A172 (cell line): ENCODE measurements around the gene ELANE. TPM values are rescaled to one million over a fixed set of nuclear protein-coding genes. Genes with fewer than 3 reads are reported as not detected.

Experiments used
- DNase-seq: peaks from one replicate; pipeline ENCODE4 v3.0.0-alpha.2; 2015; ENCODE audit warnings: low spot score
- total RNA-seq: library from RNA; depleted of rRNA; stranded (reverse); fragments of >200 nt; shearing (Covaris generic); gene quantifications from 2 replicates; pipeline ENCODE4 v1.2.3, GENCODE V29; 2014; rRNA removed

The ELANE gene
- total RNA-seq: not detected in 2 replicates

DNA sequence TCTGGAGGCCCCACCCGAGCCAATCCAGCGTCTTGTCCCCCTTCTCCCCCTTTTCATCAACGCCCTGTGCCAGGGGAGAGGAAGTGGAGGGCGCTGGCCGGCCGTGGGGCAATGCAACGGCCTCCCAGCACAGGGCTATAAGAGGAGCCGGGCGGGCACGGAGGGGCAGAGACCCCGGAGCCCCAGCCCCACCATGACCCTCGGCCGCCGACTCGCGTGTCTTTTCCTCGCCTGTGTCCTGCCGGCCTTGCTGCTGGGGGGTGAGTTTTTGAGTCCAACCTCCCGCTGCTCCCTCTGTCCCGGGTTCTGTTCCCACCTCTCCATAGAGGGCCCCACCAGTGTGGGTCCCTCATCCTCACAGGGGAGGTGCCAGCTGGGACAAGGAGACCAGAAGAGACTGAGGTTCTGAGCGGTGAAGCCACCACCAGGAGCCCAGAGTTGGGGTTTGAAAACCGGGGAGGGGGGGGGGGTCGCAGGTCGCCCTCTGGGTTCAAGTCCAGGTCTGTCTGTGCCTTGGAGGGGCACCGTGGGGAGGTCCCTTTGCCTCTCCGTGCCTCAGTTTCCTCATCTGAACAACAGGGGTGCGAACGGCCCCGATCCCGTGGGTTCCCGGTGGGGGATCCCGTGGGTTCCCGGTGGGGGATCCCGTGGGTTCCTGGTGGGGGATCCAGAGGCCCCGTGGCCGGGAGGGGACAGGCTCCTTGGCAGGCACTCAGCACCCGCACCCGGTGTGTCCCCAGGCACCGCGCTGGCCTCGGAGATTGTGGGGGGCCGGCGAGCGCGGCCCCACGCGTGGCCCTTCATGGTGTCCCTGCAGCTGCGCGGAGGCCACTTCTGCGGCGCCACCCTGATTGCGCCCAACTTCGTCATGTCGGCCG lies at the start of gene ELANE:
Gene ELANE, plus strand, starts transcription at position 168 of the 878 bp plus-strand sequence. Its CDS starts 26 bp downstream, at position 194.
- no peak for DNase-seq

DNA sequence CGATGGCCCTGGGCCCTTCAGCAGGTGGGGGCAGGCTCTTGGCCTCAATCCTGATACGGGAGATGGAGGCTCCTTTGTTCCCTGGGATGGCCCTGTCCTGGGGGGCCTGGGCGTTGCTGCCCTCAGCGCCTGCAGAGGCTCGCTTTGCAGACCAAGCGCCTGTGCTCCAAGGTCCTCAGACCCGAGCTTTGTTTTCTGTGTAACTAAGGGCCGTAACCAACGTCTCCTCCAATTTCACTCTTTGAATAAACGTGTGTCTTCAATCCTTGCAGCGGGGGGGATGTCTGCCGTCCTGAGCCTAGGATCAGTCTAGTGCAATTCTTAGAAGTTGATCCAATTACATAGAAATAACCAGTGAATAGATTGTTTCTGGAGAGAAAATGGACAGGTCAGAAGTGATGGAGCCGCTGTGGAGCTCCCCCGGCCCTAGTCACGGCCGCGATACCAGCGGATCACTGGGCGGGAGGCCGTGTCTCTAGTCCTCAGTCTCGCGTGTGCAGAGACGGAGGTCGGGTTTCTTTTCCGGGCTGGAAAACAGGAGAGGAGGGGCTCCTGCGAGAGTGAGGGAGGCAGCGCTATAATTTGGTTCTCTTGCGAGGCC lies 49.5 kb upstream of the ELANE start:
- no peak for DNase-seq

DNA sequence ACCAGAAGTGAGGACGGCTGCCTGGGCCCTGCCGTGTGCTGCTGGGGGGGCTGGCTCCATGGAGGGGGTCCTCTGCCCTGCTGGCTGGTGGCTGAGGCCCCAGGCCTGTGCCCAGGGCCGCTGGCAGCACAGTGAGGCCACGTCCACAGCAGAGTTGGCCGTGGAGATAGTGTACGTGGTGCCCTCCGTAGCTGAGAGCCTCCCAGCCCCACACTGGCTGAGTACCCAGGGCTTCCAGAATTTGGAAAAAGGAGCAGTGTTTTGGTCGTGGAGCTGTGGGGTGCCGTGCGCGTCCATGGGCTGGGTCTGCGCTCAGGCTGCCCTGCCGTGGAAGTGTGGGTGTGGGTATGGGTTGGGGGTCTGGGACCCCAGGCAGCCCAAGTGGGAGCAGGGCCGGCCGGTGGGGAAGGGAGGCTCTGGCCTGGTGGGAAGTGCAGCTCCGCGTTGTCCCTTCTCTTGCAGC lies 49.0 kb upstream of the ELANE start:
- DNase-seq: no peak

DNA sequence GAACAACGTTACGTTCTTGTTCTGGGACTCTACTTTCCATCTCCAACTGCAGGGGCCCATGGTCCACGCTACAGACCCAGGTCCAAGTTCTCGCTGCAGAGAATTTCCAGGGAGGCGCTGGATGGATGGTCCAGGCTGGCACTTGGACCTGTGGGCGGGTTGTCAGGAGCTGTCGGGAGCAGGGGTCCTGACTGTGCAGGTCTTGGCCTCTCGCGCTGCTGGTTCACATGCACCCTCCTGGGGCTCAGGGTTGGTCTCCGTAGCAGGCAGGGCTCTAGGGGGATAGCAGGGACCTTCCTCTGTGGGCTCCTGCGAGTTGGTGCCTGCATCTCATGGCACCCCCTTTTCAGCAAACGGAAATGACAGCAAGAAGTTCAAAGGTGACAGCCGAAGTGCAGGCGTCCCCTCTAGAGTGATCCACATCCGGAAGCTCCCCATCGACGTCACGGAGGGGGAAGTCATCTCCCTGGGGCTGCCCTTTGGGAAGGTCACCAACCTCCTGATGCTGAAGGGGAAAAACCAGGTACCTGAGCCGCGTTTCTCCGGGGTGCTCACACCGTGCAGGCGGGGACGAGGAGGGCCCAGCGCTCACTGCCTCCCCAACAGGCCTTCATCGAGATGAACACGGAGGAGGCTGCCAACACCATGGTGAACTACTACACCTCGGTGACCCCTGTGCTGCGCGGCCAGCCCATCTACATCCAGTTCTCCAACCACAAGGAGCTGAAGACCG lies 48.3 kb upstream of the ELANE start:
- no peak for DNase-seq

DNA sequence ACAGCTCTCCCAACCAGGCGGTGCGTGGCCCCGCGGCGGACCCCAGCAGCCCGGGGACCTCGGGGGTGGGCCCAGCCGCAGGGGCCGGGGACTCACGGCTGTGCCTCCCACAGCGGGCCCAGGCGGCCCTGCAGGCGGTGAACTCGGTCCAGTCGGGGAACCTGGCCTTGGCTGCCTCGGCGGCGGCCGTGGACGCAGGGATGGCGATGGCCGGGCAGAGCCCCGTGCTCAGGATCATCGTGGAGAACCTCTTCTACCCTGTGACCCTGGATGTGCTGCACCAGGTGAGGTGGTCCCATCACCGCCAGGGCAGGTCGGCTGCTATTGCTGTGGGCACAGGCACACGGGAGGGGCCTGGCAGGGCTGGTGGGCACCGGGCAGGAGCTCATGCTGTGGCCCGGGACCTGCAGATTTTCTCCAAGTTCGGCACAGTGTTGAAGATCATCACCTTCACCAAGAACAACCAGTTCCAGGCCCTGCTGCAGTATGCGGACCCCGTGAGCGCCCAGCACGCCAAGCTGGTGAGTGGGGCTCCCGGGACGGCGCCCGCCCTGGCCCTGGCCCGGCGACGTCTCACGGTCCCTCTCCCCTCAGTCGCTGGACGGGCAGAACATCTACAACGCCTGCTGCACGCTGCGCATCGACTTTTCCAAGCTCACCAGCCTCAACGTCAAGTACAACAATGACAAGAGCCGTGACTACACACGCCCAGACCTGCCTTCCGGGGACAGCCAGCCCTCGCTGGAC lies 47.5 kb upstream of the ELANE start:
- DNase-seq: no peak

DNA sequence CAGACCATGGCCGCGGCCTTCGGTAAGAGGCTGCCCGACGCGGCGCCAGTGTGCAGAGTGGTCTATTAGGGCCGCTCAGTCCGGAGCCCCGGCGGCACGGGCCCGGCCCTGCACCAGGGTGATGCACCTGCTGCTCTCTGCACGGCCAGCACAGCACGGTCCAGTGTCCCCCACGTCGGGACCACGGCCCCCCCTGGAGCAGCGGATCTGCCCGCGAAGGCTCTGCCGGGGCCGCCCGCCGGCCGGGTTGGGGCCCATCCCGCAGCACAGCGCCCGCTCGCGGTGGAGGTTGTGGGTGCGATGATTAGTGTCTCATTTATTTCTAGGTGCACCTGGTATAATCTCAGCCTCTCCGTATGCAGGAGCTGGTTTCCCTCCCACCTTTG lies 46.9 kb upstream of the ELANE start:
- no peak for DNase-seq

DNA sequence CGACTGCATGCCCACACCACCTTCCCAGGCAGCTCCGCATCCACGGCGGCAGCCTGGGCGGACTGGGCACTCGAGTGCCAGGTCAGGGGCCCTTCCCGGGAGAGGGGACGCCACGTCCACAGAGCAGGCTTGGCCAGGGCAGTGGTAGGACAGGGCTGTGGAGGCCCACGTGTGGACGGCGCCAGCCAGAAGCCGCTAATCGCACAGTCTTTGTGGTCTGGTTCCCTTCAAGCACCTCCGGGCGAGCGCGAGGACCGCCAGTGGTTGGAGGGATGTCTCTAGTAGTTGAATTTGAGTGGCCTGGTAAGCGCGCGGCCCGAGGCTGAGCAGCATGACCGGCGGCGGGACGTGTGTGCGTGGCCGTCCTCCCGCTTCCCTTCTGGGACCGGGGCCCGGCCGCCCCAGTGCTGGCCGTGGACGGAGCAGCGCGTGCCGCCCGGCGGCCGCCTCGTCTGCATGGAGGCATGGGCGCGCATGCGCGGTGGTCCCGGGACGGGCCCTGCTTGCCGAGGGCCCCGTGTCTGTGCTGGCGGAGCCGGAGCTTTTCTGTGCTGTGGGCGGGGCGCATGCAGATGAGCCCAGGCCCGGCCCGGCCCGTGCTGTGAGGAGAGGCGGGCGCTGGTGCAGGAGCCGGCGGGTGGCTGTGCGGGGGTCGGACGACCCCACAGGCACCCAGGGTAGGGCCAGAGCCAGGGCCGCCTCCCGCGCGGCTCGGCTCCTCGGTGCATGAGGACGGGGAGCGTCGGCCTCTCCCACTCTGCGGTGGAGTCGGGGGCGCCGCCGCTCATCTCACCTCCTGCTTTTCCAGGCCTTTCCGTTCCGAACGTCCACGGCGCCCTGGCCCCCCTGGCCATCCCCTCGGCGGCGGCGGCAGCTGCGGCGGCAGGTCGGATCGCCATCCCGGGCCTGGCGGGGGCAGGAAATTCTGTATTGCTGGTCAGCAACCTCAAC lies 46.2 kb upstream of the ELANE start:
- DNase-seq: no peak

DNA sequence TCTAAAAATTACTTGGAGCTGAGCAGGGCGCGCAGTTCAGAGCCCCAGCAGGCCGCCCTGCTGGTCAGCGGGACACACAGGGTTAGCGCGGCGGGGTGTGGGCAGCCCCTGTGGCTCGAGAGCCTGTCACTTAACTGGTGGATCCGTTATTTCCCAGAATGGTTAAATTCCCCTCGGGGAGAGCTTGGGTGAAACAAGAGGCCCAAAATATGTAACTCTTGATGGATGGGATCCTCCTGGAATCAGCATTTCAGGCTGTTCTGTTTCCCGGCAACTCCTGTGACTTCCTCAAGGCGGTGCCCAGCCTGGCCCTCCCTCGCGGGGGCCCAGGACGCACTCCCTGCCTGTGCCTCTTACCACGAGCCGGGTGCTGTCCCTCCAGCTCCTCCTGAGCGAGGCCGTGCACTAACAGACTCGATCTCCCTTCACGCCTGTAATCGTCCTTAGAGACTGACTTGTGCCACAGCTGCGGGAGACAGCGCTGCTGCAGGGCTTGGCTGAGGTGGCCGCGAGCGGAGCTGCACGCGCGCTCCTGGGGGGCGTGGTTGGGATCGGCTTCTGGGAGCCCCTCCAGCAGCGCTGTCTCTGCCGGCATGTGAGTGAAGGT lies 45.2 kb upstream of the ELANE start:
- DNase-seq: no peak

DNA sequence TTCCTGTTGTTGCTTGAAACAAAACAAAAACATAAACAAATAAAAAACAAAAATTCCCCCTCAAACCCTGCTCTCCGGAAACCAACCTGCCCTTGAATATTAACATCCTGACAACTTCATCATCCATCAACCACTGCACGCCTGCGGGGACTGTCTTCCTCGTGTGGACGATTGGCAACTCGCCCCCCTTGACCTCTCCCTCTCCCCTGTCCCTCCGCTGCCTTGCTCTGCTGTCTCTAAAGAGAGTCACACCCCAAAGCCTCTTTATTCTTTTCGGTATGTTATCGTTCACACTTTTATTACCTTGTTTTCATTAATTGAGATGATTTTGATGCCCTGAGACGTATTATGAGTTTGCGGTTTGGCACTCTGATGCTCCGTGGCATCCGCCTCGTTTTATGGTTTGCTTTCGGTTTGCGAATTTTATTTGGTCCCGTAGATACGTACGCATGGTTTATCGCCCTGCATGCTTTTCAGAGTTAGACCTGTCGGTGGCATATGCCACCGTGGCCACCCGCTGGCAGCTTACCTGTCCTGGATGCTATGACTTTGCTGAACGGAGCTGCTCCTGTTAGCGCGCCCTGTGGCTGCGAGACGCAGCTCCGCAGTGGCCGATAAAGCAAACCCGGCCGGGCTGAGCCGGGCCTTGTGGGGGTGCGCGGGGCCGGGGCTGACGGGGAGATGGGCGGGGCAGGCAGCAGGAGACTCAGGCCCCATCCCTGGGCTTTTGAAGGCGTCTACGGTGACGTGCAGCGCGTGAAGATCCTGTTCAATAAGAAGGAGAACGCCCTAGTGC lies 44.3 kb upstream of the ELANE start:
- no peak for DNase-seq

DNA sequence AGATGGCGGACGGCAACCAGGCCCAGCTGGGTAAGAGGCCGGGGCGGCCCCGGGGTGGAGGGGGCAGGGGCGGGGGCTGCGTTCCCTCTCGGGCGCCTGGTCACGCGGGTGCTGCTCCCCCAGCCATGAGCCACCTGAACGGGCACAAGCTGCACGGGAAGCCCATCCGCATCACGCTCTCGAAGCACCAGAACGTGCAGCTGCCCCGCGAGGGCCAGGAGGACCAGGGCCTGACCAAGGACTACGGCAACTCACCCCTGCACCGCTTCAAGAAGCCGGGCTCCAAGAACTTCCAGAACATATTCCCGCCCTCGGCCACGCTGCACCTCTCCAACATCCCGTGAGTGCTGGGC lies 43.7 kb upstream of the ELANE start:
- DNase-seq: no peak

DNA sequence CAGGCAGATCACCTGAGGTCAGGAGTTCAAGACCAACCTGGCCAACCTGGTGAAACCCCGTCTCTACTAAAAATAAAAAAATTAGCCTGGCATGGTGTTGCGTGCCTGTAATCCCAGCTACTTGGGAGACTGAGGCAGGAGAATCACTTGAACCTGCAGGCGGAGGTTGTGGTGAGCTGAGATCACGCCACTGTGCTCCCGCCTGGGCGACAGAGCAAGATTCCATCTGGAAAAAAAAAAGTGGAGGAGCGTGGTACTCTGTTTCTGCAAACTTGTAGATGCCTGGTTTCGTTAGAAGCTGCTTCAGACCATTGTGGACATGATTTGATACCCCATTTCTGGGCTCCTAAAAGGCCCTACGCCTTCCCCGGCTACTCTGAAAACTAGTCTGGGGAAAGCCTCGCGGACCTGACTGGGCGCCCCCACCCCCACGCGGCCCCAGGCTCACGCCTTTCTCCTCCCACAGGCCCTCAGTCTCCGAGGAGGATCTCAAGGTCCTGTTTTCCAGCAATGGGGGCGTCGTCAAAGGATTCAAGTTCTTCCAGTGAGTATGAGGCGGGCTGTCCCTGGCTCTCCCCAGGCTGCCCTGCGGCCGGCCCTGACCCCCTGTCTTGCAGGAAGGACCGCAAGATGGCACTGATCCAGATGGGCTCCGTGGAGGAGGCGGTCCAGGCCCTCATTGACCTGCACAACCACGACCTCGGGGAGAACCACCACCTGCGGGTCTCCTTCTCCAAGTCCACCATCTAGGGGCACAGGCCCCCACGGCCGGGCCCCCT lies 41.8 kb upstream of the ELANE start:
- no peak for DNase-seq

DNA sequence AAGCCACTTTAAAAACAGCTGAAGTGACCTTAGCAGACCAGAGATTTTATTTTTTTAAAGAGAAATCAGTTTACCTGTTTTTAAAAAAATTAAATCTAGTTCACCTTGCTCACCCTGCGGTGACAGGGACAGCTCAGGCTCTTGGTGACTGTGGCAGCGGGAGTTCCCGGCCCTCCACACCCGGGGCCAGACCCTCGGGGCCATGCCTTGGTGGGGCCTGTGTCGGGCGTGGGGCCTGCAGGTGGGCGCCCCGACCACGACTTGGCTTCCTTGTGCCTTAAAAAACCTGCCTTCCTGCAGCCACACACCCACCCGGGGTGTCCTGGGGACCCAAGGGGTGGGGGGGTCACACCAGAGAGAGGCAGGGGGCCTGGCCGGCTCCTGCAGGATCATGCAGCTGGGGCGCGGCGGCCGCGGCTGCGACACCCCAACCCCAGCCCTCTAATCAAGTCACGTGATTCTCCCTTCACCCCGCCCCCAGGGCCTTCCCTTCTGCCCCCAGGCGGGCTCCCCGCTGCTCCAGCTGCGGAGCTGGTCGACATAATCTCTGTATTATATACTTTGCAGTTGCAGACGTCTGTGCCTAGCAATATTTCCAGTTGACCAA lies 41.1 kb upstream of the ELANE start:
- DNase-seq: no peak

DNA sequence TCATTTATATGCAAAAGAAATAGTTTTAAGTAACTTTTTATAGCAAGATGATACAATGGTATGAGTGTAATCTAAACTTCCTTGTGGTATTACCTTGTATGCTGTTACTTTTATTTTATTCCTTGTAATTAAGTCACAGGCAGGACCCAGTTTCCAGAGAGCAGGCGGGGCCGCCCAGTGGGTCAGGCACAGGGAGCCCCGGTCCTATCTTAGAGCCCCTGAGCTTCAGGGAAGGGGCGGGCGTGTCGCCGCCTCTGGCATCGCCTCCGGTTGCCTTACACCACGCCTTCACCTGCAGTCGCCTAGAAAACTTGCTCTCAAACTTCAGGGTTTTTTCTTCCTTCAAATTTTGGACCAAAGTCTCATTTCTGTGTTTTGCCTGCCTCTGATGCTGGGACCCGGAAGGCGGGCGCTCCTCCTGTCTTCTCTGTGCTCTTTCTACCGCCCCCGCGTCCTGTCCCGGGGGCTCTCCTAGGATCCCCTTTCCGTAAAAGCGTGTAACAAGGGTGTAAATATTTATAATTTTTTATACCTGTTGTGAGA lies 40.5 kb upstream of the ELANE start:
- DNase-seq: no peak

DNA sequence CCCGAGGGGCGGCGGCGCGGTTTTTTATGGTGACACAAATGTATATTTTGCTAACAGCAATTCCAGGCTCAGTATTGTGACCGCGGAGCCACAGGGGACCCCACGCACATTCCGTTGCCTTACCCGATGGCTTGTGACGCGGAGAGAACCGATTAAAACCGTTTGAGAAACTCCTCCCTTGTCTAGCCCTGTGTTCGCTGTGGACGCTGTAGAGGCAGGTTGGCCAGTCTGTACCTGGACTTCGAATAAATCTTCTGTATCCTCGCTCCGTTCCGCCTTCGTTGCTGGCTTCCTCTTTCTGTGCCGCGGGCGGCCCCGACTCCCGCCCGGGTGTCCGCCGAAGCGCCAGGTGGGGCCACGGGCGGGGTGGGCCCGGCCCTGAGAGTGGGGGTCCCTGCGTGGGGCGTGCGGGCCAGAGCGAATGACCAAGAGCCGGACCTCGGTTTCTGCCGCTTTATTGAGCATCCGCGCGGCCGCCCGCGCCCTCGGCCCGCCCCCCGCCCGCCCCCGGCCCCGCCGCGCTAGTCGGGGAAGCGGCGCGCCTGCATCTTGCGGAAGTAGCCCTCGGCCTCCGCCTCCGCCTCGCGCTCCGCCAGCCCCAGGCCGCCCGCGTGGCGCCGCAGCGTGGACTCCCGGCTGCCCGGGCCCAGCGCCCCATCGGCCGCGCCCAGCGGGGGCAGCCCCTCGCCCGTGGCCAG lies 39.9 kb upstream of the ELANE start:
- DNase-seq: no peak

DNA sequence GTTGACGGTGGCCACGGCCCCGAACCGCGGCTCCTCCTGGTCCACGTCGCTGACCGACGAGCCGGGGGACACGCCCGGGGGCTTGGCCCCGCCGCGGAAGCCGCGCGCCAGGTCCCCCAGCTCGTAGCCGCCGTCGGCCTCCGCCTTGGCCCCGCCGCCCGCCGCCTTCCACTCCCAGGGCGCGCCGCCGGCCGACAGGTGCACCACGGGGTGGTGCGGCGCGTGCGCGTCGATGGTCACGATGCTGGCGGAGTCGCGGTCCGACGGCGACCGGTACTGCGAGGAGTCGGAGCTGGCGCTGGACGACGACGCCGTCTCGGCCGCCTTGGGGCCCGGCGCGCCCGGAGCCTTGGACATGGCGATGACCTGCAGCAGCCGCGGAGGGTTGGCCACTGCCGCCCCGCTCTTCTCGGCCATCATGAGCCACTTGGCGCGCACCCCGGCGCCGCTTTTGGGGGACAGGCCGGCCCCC lies 39.3 kb upstream of the ELANE start:
- no peak for DNase-seq

DNA sequence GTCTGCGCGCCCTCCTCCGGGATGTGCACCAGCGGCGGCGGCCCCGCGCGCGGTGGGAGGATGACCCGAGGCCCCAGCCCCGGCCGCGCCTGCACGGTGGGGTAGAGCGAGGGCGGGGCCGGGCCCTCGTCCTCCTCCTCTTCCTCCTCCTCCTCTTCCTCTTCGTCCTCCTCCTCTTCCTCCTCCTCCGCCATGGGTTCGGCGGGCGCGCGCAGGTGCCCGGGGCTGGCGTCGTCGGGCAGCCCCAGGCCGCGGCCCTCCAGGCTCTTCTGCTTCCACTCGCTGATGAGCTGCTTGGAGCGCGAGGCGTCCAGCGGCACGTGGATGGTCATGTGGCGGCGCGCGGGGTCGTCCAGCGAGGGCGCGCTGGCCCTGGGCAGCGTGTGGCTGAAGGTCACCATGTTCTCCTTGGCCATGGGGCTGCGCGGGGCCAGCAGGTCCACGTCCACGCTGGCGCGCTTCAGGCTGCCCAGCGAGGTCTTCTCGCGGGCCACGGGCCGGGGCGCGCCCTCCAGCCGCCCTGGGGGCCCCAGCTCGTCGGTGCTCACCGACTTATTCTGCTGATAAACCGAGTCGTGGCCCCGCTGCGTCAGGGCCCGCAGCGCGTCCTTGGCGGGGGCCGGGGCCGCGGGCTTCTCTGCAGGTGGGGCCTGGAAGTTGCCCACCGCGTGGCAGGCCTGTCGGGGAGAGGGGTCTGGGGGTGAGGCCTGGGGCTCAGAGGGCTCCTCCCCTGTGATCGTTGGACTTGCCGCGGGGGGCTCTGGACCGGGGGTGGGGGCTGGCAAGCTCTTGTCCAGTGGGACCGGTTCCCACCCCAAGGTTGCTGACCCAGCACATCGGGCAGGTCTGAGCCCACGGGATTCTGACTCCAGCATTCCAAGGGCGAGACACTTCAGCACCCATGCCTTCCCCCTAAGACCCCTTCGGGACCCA lies 38.6 kb upstream of the ELANE start:
- DNase-seq: no peak
